Mucosa of stomach (tissue), 1 donor: Measurements from ENCODE around the gene C1RL.

Experiments
- H3K27me3 ChIP-seq: one replicate; pipeline ENCODE4 v1.7.0; 2013; ENCODE audit warnings: mild to moderate bottlenecking, low read length; ENCODE audit not compliant: control insufficient read depth, insufficient read depth
- H3K36me3 ChIP-seq: one replicate; pipeline ENCODE4 v1.7.0; 2013; ENCODE audit warnings: low read length; ENCODE audit not compliant: control insufficient read depth, insufficient read depth
- H3K4me1 ChIP-seq: one replicate; pipeline ENCODE4 v1.7.0; 2013; ENCODE audit warnings: mild to moderate bottlenecking, low read length; ENCODE audit not compliant: control insufficient read depth, insufficient read depth
- H3K4me3 ChIP-seq: one replicate; pipeline ENCODE4 v1.7.0; 2013; ENCODE audit warnings: low read length
- H3K9ac ChIP-seq: one replicate; pipeline ENCODE4 v1.7.0; 2013; ENCODE audit warnings: mild to moderate bottlenecking, low read length, moderate library complexity
- H3K9me3 ChIP-seq: one replicate; pipeline ENCODE4 v1.7.0; 2013; ENCODE audit warnings: mild to moderate bottlenecking, low read length, moderate library complexity; ENCODE audit not compliant: control insufficient read depth
- donor health status: Pancreatic carcinoma.

C1RL gene, protein sequence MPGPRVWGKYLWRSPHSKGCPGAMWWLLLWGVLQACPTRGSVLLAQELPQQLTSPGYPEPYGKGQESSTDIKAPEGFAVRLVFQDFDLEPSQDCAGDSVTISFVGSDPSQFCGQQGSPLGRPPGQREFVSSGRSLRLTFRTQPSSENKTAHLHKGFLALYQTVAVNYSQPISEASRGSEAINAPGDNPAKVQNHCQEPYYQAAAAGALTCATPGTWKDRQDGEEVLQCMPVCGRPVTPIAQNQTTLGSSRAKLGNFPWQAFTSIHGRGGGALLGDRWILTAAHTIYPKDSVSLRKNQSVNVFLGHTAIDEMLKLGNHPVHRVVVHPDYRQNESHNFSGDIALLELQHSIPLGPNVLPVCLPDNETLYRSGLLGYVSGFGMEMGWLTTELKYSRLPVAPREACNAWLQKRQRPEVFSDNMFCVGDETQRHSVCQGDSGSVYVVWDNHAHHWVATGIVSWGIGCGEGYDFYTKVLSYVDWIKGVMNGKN

DNA sequence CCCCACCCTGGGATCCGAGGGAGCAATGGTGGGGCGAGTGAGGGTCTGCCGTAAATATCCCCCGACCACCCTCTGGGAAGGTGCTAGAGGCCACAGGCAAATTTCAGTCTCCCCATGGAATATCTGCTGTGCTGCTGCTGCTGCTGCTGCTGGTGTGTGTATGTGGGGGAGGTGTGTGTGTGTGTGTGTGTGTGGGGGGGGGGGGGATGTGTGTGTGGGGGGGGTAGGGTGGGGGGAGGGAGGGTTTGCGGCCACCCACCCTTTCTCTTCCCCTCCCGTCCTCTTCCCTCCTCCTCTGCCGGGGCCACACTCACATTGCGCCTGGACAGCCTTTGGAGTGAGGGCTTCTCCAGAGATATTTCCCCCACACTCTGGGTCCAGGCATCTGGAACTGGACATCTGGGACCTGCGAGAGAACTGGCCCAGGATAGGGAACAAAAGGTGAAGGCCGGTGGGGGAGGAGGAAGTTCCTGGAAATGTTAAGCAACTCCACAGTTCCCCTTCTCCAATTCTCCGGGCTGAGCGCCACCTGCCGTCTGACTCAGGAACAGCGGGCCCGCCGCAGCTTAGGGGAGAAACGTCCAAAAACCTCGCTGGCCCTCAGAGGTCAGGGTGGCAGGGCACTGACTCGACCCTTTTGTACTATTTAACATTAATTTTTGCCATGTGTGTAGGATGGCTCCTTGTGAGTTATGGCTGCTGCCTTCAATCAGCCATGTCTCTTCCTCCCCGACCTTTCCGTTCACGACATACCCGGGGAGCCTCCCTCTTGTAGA is at the start of gene C1RL:
TSS of gene C1RL (minus strand) at position 419 of the 776 bp plus-strand sequence. CDS start at position 385, 34 bp downstream.
- Histone ChIP-seq H3K4me3 (peak within 1 kb of the TSS; percentile 66), H3K9me3 (no peaks in the 10 kb centered on the region), H3K9ac (peak within 1 kb of the TSS; percentile 95), H3K4me1 (peaks cover 6% of the 10 kb centered on the region), H3K27me3 (no peaks in the 10 kb centered on the region), H3K36me3 (no peaks in the 10 kb centered on the region)

DNA sequence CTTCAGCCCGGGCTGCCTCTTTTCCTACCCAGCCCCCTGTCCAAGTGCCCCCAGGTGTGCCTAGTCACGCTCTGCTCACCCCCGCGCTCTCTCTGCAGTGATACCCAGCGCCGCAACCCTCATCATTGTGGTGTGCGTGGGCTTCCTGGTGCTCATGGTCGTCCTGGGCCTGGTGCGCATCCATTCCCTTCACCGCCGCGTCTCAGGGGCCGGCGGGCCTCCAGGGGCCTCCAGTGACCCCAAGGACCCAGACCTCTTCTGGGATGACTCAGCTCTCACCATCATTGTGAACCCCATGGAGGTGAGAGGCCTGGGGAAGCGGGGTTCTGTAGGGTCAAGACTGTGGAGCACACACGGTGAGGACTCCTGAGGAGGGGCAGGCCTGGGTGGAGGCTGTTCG is 48.4 kb upstream of the C1RL start:
- peaks cover 8% of the 10 kb centered on the region for H3K36me3 ChIP-seq
- no peaks in the 10 kb centered on the region for H3K9me3 ChIP-seq
- H3K4me1 ChIP-seq: no peaks in the 10 kb centered on the region
- H3K9ac ChIP-seq: no peak overlapping the region
- H3K27me3 ChIP-seq: no peaks in the 10 kb centered on the region
- H3K4me3 ChIP-seq: no peak overlapping the region

DNA sequence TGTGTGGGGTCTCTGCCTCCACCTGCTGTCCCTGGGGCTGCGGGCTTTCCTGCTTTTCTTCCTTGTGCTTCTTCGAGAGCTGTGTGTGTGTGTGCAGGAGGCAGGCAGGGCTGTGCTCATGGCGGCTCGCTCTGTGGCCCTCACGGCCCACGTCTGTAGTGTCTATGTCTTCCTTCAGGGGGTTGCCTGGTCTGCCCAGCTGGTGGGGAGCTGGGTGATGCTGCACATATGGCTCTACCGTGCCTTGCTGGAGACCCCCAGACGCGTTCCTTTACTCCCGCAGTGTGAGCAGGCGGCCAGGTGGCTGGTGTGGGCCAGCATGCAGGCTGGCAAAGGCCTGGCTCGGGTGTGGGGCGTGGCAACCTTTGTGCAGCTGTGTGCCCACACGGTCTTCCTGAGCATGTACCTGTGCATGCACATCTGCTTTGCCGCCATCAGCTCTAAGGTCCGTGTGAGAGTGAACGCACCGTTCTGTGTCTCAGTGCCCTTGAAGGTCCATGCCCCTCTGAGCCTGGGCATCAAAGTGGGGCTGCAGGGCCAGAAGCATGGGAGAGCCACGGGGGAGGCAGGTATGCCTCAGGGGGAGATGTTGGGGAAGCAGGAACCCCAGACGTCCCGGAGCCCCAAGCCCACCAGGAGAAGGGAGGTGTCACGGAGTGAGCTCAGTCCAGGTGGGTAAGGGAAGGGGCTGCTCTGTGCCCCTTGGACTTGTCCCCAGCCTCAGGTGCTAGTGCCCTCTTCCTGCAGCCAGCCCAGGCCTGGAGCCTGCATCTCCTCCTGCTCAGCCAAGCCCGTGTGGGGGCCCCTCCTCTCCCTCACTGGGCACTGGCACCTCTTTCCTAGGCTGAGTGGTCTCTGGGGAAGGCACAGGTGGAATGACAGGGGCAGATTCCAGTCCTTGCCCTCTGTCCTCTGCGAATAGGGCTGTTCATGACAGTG is 47.5 kb upstream of the C1RL start:
- Histone ChIP-seq H3K4me1 (no peaks in the 10 kb centered on the region), H3K9ac (no peak overlapping the region), H3K36me3 (peaks cover 8% of the 10 kb centered on the region), H3K4me3 (no peak overlapping the region), H3K9me3 (no peaks in the 10 kb centered on the region), H3K27me3 (no peaks in the 10 kb centered on the region)

DNA sequence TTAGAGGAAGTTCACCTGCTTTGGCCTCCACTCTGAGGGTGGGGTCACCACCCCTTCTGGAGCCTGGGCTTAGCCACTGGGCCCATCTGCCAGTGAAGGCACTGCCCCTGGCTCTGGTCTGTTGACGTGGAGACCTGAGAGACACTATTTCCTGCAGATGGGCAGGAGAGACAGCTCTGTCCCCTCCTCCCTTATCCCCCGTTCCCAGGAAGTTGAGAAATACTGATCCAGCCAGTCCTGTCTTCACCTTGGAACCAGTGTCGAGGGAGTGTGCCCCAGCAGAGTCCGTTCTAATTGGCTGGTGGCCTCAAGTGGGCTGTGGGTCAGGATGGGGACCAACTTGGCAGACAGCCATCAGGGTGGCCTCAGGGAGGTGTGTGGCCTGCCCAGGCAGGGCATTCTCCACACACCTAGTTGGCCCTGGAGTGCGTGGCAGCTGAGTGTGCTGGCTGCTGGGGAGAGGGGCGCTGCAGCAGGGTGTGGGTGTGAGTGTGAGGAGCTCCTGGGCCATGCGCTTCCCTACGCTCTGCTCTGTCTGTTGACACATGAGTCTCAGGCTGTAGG is 46.5 kb upstream of the C1RL start:
- peaks cover 8% of the 10 kb centered on the region for H3K36me3 ChIP-seq
- no peak overlapping the region for H3K4me3 ChIP-seq
- no peaks in the 10 kb centered on the region for H3K4me1 ChIP-seq
- no peaks in the 10 kb centered on the region for H3K27me3 ChIP-seq
- no peak overlapping the region for H3K9ac ChIP-seq
- H3K9me3 ChIP-seq: no peaks in the 10 kb centered on the region

DNA sequence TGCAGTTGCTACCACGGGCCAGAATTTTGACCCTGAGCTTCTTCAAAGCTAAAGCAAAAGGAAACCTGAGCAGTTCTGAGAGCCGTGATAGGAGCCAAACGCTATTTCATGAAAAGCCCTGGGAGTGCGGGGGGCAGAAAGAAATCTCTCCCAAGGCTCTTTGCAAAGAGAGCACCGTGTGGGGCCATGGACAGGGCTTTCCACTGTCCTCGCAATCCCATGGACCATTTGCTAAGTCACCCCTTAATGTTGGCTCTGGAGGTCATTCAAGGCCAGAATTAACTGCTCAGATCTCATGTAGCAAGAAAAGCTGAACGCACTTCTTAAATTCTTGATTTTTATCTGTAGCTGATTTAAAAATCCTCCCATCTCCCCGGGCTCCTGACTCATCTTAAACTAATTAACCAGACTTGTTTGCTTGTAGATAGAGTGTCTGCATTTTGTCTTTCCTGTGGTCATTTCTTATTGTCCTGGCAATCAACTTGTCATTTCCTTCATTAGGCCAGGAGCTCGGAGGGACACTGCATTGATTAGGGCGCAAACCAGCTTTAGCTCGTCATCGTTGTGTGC is 46.0 kb upstream of the C1RL start:
- H3K9me3 ChIP-seq: no peaks in the 10 kb centered on the region
- peaks cover 8% of the 10 kb centered on the region for H3K36me3 ChIP-seq

DNA sequence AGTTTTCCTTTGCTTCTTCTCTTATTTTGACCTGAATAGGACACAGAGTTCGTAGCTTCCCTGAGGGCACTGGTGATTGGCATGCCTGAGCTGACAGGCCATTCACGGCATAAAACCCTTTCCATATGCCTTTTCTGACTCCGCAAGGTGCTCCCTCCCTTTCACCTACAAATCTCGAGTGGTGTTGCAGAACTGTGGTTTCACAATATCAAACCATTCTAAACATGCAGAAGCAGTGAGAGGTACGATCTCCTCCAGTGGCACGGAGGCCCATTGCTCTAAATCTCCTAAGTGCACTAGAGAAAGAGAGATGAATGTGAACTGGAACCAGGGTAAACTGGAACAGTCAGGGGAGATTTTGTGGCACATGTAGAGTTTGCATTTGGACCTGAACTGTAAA is 45.0 kb upstream of the C1RL start:
- H3K9me3 ChIP-seq: no peaks in the 10 kb centered on the region
- H3K27me3 ChIP-seq: no peaks in the 10 kb centered on the region
- no peak overlapping the region for H3K9ac ChIP-seq
- no peak overlapping the region for H3K4me3 ChIP-seq
- no peaks in the 10 kb centered on the region for H3K4me1 ChIP-seq
- peaks cover 11% of the 10 kb centered on the region for H3K36me3 ChIP-seq

More for the DNA sequence above, 46.0 kb upstream of the C1RL start:
- Histone ChIP-seq H3K27me3 (no peaks in the 10 kb centered on the region), H3K4me3 (no peak overlapping the region), H3K9ac (no peak overlapping the region), H3K4me1 (no peaks in the 10 kb centered on the region)

DNA sequence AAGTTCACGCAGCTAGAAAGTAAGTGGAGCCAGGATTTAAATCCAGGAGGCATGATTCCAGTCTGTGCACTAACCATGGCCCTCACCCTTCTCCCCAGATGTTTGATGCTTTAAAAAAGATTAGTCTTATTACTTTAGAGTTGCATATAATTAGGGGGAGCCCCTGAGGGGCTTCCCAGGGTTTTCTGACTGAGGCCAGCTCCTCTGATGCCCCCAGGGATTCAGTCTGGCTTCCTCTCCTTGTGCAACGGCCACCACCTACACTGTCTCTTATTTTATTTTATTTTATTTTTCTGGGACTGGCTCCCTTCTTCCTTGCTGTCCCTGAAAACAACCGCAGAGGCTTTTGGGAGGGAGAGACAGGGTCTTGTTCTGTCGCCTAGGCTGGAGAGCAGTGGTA is 43.8 kb upstream of the C1RL start:
- Histone ChIP-seq H3K27me3 (no peaks in the 10 kb centered on the region), H3K9me3 (no peaks in the 10 kb centered on the region), H3K9ac (no peak overlapping the region), H3K4me3 (no peak overlapping the region), H3K36me3 (peaks cover 11% of the 10 kb centered on the region), H3K4me1 (no peaks in the 10 kb centered on the region)

DNA sequence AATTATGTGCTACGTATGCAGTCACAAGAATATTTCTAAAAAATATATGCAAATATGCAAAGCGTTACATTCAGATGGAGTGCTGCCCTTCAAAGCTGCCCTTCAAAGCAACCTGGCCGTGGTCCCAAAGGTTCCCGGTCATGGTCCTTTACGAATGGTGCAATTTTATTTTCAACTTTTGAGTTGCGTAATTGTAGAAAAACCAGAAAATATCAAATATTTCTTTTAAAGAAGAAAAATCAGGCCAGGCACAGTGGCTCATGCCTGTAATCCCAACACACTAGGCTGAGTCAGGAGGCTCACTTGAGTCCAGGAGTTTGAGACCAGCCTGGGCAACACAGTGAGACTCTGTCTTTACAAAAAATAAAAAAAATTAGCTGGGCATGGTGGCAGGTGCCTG is 42.5 kb upstream of the C1RL start:
- Histone ChIP-seq H3K9me3 (no peaks in the 10 kb centered on the region), H3K9ac (no peak overlapping the region), H3K4me3 (no peak overlapping the region), H3K27me3 (no peaks in the 10 kb centered on the region), H3K4me1 (no peaks in the 10 kb centered on the region), H3K36me3 (peaks cover 3% of the 10 kb centered on the region)

DNA sequence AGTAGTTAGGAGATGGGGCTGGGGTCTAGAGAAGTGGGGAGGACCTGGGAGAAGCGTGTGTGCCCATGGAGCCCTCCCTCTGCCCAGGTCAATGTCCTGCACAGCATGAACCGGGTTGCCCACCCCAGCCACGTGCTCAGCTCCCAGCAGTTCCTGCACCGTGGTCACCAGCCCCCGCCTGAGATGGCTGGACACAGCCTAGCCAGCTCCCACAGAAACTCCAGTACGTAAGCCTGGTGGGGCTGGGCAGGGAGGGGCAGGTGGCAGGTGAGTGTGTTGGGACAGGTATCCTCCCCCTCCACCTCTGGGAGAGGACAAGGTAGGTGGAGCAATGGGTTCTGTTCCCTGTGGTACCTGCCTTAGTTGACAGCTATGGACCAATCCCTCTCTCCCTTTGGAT is 41.8 kb upstream of the C1RL start:
- Histone ChIP-seq H3K9ac (no peak overlapping the region), H3K4me3 (no peak overlapping the region), H3K4me1 (no peaks in the 10 kb centered on the region), H3K36me3 (peaks cover 3% of the 10 kb centered on the region), H3K9me3 (no peaks in the 10 kb centered on the region), H3K27me3 (no peaks in the 10 kb centered on the region)

DNA sequence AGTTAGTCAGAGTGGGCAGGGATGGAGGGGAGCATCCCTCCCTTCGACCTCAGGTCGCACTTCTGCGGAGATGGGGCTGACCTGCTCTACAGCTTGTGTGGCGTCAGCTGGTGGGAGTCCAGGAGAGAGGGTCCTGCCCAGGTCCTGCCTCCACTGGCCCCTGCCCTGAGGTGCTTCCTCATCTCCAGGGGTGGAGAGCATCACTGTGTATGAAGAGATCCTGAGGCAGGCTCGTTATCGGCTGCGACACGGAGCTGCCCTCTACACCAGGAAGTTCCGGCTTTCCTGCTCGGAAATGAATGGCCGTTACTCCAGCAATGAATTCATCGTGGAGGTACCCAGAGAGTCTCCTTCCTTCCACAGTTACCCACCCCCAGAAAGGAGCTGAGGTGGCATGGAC is 41.3 kb upstream of the C1RL start:
- no peaks in the 10 kb centered on the region for H3K4me1 ChIP-seq
- no peaks in the 10 kb centered on the region for H3K9me3 ChIP-seq
- H3K27me3 ChIP-seq: no peaks in the 10 kb centered on the region
- no peak overlapping the region for H3K9ac ChIP-seq
- peaks cover 3% of the 10 kb centered on the region for H3K36me3 ChIP-seq
- H3K4me3 ChIP-seq: no peak overlapping the region

DNA sequence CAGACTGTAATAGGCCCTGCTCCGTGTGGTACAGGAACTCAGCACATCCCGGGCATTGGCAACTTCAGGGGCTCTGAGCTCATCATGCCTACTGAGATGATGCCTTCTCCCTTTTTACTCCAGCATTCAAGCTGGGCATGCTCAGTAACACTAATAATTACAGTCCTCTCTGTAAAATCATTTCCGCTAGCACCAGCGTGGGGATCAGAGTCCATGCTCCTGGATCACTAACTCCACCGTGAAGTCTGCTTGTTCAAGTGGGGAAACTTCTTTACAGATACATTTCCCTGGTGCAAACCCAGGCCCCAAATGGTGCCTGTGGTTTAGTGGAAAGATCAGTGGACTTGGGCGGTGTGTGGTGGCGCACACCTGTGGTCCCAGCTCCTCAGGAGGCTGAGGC is 37.9 kb upstream of the C1RL start:
- H3K9me3 ChIP-seq: no peaks in the 10 kb centered on the region
- H3K27me3 ChIP-seq: no peaks in the 10 kb centered on the region
- H3K36me3 ChIP-seq: peaks cover 3% of the 10 kb centered on the region
- no peak overlapping the region for H3K9ac ChIP-seq
- no peaks in the 10 kb centered on the region for H3K4me1 ChIP-seq
- no peak overlapping the region for H3K4me3 ChIP-seq
